IMR-90 (cell line): ENCODE measurements around the gene PHEX. TPM values are rescaled to one million over a fixed set of nuclear protein-coding genes. Genes with fewer than 3 reads are reported as not detected.

Source experiments
- ATAC-seq: fragments of 200-7000 bp; cut with Tn5 transposase; 2 replicates; pipeline ENCODE4 v1.9.1; 2020; ENCODE audit warnings: low read depth, mild to moderate bottlenecking, moderate library complexity
- BruUV-seq: library from RNA; stranded (reverse); fragments of 400-500 nt; replicated peaks from 2 replicates; lab custom pipeline; 2021; lab: Mats Ljungman, UMichigan
- CTCF ChIA-PET: fragments of 300-600 bp; formaldehyde crosslinking; extraction: SDS; loops from one replicate; lab custom pipeline; 2021; ENCODE audit warnings: antibody characterized with exemption; lab: Yijun Ruan, JAX
- POLR2A ChIA-PET: fragments of 300-600 bp; sonication (Branson Sonifier 250); formaldehyde crosslinking; loops from one replicate; lab custom pipeline; 2022; ENCODE audit warnings: antibody characterized with exemption; ENCODE audit not compliant: unreplicated experiment; lab: Charles Lee
- DNase-seq: peaks from one replicate; pipeline ENCODE4 v3.0.0; 2013
- H2AFZ ChIP-seq: replicated peaks from 2 replicates; pipeline ENCODE3; 2013; ENCODE audit warnings: low read length, mild to moderate bottlenecking; ENCODE audit not compliant: poor library complexity
- H2AK5ac ChIP-seq: 2 replicates; pipeline ENCODE4 v1.6.1; 2013; ENCODE audit warnings: low read depth, low read length, inconsistent platforms
- H2AK9ac ChIP-seq: replicated peaks from 2 replicates; pipeline ENCODE3; 2013; ENCODE audit warnings: mild to moderate bottlenecking, low read depth, low read length, moderate library complexity; ENCODE audit not compliant: poor library complexity
- H2BK120ac ChIP-seq: 2 replicates; pipeline ENCODE4 v1.6.1; 2013; ENCODE audit warnings: low read depth, low read length, inconsistent platforms
- H2BK15ac ChIP-seq: 3 replicates; pipeline ENCODE4 v1.6.1; 2013; ENCODE audit warnings: low read depth, low read length, inconsistent platforms
- H2BK20ac ChIP-seq: 2 replicates; pipeline ENCODE4 v1.6.1; 2013; ENCODE audit warnings: low read depth, mild to moderate bottlenecking, inconsistent platforms, low read length, moderate library complexity
- H2BK5ac ChIP-seq: 2 replicates; pipeline ENCODE4 v1.6.1; 2013; ENCODE audit warnings: mild to moderate bottlenecking, low read depth, low read length, inconsistent platforms; ENCODE audit not compliant: poor library complexity, severe bottlenecking
- H3K14ac ChIP-seq: replicated peaks from 2 replicates; pipeline ENCODE4 v1.6.1; 2013; ENCODE audit warnings: low read depth, low read length, inconsistent platforms
- H3K18ac ChIP-seq: 2 replicates; pipeline ENCODE4 v1.6.1; 2013; ENCODE audit warnings: low read depth, low read length, control low read depth
- H3K23ac ChIP-seq: 2 replicates; pipeline ENCODE4 v1.6.1; 2013; ENCODE audit warnings: low read depth, low read length, inconsistent platforms
- H3K27ac ChIP-seq: 2 replicates; pipeline ENCODE4 v1.5.1; 2013; ENCODE audit warnings: mild to moderate bottlenecking, control low read depth, low read length; ENCODE audit not compliant: insufficient read depth
- H3K27me3 ChIP-seq: 2 replicates; pipeline ENCODE4 v1.6.1; 2013; ENCODE audit warnings: low read length; ENCODE audit not compliant: control insufficient read depth, insufficient read depth
- H3K36me3 ChIP-seq: 2 replicates; pipeline ENCODE4 v1.6.1; 2013; ENCODE audit warnings: low read length, mixed read lengths; ENCODE audit not compliant: control insufficient read depth, insufficient read depth
- H3K4ac ChIP-seq: 2 replicates; pipeline ENCODE4 v1.6.1; 2013; ENCODE audit warnings: low read depth, low read length, inconsistent platforms
- H3K4me1 ChIP-seq: 2 replicates; pipeline ENCODE4 v1.6.1; 2013; ENCODE audit warnings: low read length, mixed read lengths; ENCODE audit not compliant: control insufficient read depth, insufficient read depth
- H3K4me2 ChIP-seq: 2 replicates; pipeline ENCODE4 v1.6.1; 2013; ENCODE audit warnings: low read depth, mild to moderate bottlenecking, control low read depth, low read length, moderate library complexity
- H3K4me3 ChIP-seq: 2 replicates; pipeline ENCODE4 v1.5.1; 2013; ENCODE audit warnings: low read depth, mild to moderate bottlenecking, control low read depth, low read length, moderate library complexity; ENCODE audit not compliant: insufficient read depth
- H3K56ac ChIP-seq: 2 replicates; pipeline ENCODE4 v1.6.1; 2013; ENCODE audit warnings: low read length, inconsistent platforms; ENCODE audit not compliant: insufficient read depth; ENCODE audit errors: extremely low read depth
- H3K79me1 ChIP-seq, 2 experiments: 2 replicates each; pipeline ENCODE4 v1.6.1; 2013; ENCODE audit warnings: low read length in 2 of 2, inconsistent platforms in 1 of 2, low read depth in 1 of 2
- H3K9ac ChIP-seq: 2 replicates; pipeline ENCODE4 v1.6.1; 2013; ENCODE audit warnings: low read depth, low read length, control low read depth
- H3K9me1 ChIP-seq: 2 replicates; pipeline ENCODE4 v1.6.1; 2013; ENCODE audit warnings: low read length, inconsistent platforms; ENCODE audit not compliant: insufficient read depth
- H3K9me3 ChIP-seq: 2 replicates; pipeline ENCODE4 v1.6.1; 2013; ENCODE audit warnings: low read length; ENCODE audit not compliant: control insufficient read depth, insufficient read depth
- H4K20me1 ChIP-seq: 2 replicates; pipeline ENCODE4 v1.6.1; 2013; ENCODE audit warnings: low read length, inconsistent platforms; ENCODE audit not compliant: insufficient read depth
- H4K5ac ChIP-seq: 2 replicates; pipeline ENCODE4 v1.6.1; 2013; ENCODE audit warnings: mild to moderate bottlenecking, low read depth, low read length, control low read depth
- H4K8ac ChIP-seq, 2 experiments: 2 replicates each; pipeline ENCODE4 v1.6.1; 2013; ENCODE audit warnings: low read depth in 2 of 2, low read length in 2 of 2, control low read depth in 1 of 2, inconsistent platforms in 1 of 2
- H4K91ac ChIP-seq: 2 replicates; pipeline ENCODE4 v1.6.1; 2013; ENCODE audit warnings: low read depth, low read length, inconsistent platforms; ENCODE audit not compliant: insufficient read depth
- CTCF ChIP-seq: conservative IDR thresholded peaks from 2 replicates; pipeline ENCODE4 v1.5.1; 2012; ENCODE audit warnings: mild to moderate bottlenecking, low read depth, low read length, improper control_type of control experiment
- ELK1 ChIP-seq: fragments of 150-350 bp; IDR thresholded peaks from 2 replicates; pipeline ENCODE4 v1.6.1; 2016; ENCODE audit warnings: low read depth, mild to moderate bottlenecking, low read length, moderate library complexity, borderline replicate concordance
- FOS ChIP-seq: fragments of 150-350 bp; IDR thresholded peaks from 2 replicates; pipeline ENCODE4 v1.6.1; 2016; ENCODE audit warnings: low read depth, low read length
- MAFK ChIP-seq: IDR thresholded peaks from 2 replicates; pipeline ENCODE4 v1.6.1; 2012; ENCODE audit warnings: low read depth, low read length, improper control_type of control experiment
- MAZ ChIP-seq: IDR thresholded peaks from 2 replicates; pipeline ENCODE4 v1.6.1; 2012; ENCODE audit warnings: low read depth, mild to moderate bottlenecking, low read length, improper control_type of control experiment, moderate library complexity, borderline replicate concordance
- NFE2L2 ChIP-seq: fragments of 150-350 bp; IDR thresholded peaks from 2 replicates; pipeline ENCODE4 v1.6.1; 2016; ENCODE audit warnings: low read depth, mild to moderate bottlenecking, low read length
- POLR2A ChIP-seq: IDR thresholded peaks from 2 replicates; pipeline ENCODE4 v1.6.1; 2012; ENCODE audit warnings: mild to moderate bottlenecking, low read depth, low read length
- RAD21 ChIP-seq: IDR thresholded peaks from 2 replicates; pipeline ENCODE4 v1.6.1; 2012; ENCODE audit warnings: low read length, improper control_type of control experiment
- RCOR1 ChIP-seq: IDR thresholded peaks from 2 replicates; pipeline ENCODE4 v1.6.1; 2012; ENCODE audit warnings: mild to moderate bottlenecking, low read length, improper control_type of control experiment; ENCODE audit not compliant: insufficient replicate concordance
- RFX5 ChIP-seq: IDR thresholded peaks from 2 replicates; pipeline ENCODE4 v1.8.0; 2012; ENCODE audit warnings: low read depth, mild to moderate bottlenecking, low read length, moderate library complexity
- WGBS, 2 experiments: methylation state at CpG; one replicate each; pipeline versions ENCODE4 v1.1.5 to v1.1.7; 2013; ENCODE audit warnings: missing lambda C conversion rate in 2 of 2; ENCODE audit not compliant: insufficient read length in 1 of 2; ENCODE audit errors: extremely low coverage in 2 of 2; 5-methylcytosine and 5-hydroxymethylcytosine counted together
- dilution Hi-C: fragments of 300-500 bp; cut with HindIII; formaldehyde crosslinking; loops from one replicate; pipeline ENCODE4 v1.14.3; 2018; ENCODE audit warnings: low sequenced_read_pairs; ENCODE audit not compliant: unreplicated experiment
- in situ Hi-C: fragments of 300-500 bp; cut with MboI; formaldehyde crosslinking; loops from 3 replicates; pipeline ENCODE4 v1.14.3; 2019; ENCODE audit warnings: low sequenced_read_pairs, inconsistent platforms, mixed read lengths
- intact Hi-C: fragments of 100-400 bp; cut with micrococcal nuclease; formaldehyde crosslinking; loops from 2 replicates; pipeline ENCODE4 v1.10.0; 2022
- polyA plus RNA-seq, 3 experiments: library from polyadenylated mRNA; depleted of rRNA; stranded (reverse); fragments of >200 nt; gene quantifications; 2 replicates each; pipeline ENCODE4 v1.2.3, GENCODE V29; 2012; ENCODE audit warnings: low replicate concordance in 1 of 3
- total RNA-seq: library from RNA; depleted of rRNA; stranded (reverse); fragments of >200 nt; gene quantifications from 2 replicates; pipeline ENCODE4 v1.2.3, GENCODE V29; 2012
- TF ChIP-seq, protein P1 (sequence below): fragments of 150-350 bp; IDR thresholded peaks from 2 replicates; pipeline ENCODE4 v1.6.1; 2017; ENCODE audit warnings: mild to moderate bottlenecking, antibody characterized with exemption, low read length, low read depth

Gene PHEX
- total and polyA plus RNA-seq, 2 of the 4 experiments (the other 2 are of a cell fraction), result 0.10 to 0.18 TPM

DNA sequence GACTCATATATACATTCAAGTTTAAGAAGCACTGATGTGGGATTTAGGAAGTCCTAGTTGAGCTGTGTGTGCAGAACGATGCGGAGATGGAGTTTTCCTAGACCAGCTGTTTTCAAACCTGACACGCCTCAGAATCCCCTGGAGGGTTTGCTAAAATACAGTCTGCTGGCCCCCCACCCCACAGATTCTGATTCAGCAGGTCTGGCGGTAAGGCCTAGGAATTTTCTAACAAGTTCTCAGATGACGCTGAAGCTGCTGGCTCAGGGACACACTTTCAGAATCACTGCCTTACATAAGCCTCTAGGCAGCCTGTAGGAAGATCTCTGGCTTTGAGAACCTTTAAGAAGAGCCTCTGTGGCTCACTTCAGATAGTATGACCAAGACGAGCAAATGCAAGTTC is 73.1 kb downstream of the PHEX start:
- Histone ChIP-seq H3K9ac (no peak overlapping the region), H2BK15ac (no peak overlapping the region), H4K5ac (no peak overlapping the region), H2BK120ac (no peak overlapping the region), H4K91ac (no peak overlapping the region), H3K79me1 (no peaks in the 10 kb centered on the region), H4K20me1 (no peaks in the 10 kb centered on the region), H3K56ac (no peak overlapping the region), H3K23ac (no peak overlapping the region), H2AFZ (no peak overlapping the region), H3K9me3 (no peaks in the 10 kb centered on the region), H2BK20ac (no peak overlapping the region), H3K9me1 (no peaks in the 10 kb centered on the region; the same call in 1 of the 2 replicates), H2AK5ac (no peak overlapping the region), H3K14ac (no peak overlapping the region; the same call in 1 of the 2 replicates), H3K4me2 (peak overlapping the region; percentile 47; the same call in 1 of the 2 replicates), H3K27me3 (no peaks in the 10 kb centered on the region), H3K18ac (no peak overlapping the region), H3K4me1 (peaks cover 2% of the 10 kb centered on the region; the same call in 1 of the 2 replicates), H2BK5ac (no peak overlapping the region), H3K4ac (no peak overlapping the region), H3K36me3 (no peaks in the 10 kb centered on the region), H3K4me3 (no peak overlapping the region), H2AK9ac (no peak overlapping the region), H4K8ac (no peak overlapping the region), H3K27ac (no peak overlapping the region)
- in situ Hi-C loops (no loop called here), dilution Hi-C loops (no loop called here), intact Hi-C loops (no loop called here)
- BruUV-seq, result no TSS peak
- ChIA-PET CTCF (no interaction called here), POLR2A (no interaction called here)
- ATAC-seq (peak; percentile 42), DNase-seq (peak; percentile 55)
- WGBS, 2 experiments, result 80% methylated on average over 1 of the region's 6 CpGs; no CpG with 5 or more reads in 1 of the 2 experiments
- TF ChIP-seq FOS (no peak), MAFK (no peak), ELK1 (no peak), RAD21 (no peak), NFE2L2 (no peak), POLR2A (no peak), MAZ (no peak), RFX5 (no peak), CTCF (no peak), RCOR1 (no peak)
- TF ChIP-seq, protein P1, sequence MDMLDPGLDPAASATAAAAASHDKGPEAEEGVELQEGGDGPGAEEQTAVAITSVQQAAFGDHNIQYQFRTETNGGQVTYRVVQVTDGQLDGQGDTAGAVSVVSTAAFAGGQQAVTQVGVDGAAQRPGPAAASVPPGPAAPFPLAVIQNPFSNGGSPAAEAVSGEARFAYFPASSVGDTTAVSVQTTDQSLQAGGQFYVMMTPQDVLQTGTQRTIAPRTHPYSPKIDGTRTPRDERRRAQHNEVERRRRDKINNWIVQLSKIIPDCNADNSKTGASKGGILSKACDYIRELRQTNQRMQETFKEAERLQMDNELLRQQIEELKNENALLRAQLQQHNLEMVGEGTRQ, result no peak
